Prostate gland (tissue), 2 donors: ENCODE results near the gene FAXDC2. TPM values are rescaled to one million over a fixed set of nuclear protein-coding genes. Genes with fewer than 3 reads are reported as not detected.

Experiments
- DNase-seq: peaks from one replicate; pipeline ENCODE4 v3.0.0-alpha.2; 2019; ENCODE audit warnings: low spot score
- H3K27ac ChIP-seq, 2 donors: fragments of 200-600 bp; sonication (generic); 2 replicates each; pipeline ENCODE4 v1.5.1; 2017 to 2019
- H3K27me3 ChIP-seq: fragments of 200-600 bp; sonication (generic); replicated peaks from 2 replicates; pipeline ENCODE4 v1.5.1; 2019; ENCODE audit not compliant: insufficient read depth
- H3K36me3 ChIP-seq, 2 donors: fragments of 200-600 bp; sonication (generic); 1 replicate in 1 of 2; 2 replicates in 1 of 2; pipeline versions ENCODE4 v1.5.1 to v1.8.1; 2017 to 2019
- H3K4me1 ChIP-seq: fragments of 200-600 bp; sonication (generic); replicated peaks from 2 replicates; pipeline ENCODE4 v1.5.1; 2019
- H3K4me3 ChIP-seq, 2 donors: fragments of 200-600 bp; sonication (generic); 2 replicates each; pipeline ENCODE4 v1.5.1; 2017 to 2019
- H3K9me3 ChIP-seq: fragments of 200-600 bp; sonication (generic); 2 replicates; pipeline ENCODE4 v1.5.1; 2017
- POLR2A ChIP-seq: fragments of 450-650 bp; IDR thresholded peaks from one replicate; pipeline ENCODE4 v1.6.1; 2016; ENCODE audit warnings: antibody characterized with exemption, mild to moderate bottlenecking
- POLR2AphosphoS5 ChIP-seq: sonication (generic); formaldehyde crosslinking; IDR thresholded peaks from one replicate; pipeline ENCODE4 v1.6.1; 2017; ENCODE audit warnings: antibody characterized with exemption
- WGBS: methylation state at CpG from one replicate; pipeline ENCODE4 v1.1.5; 2018; 5-methylcytosine and 5-hydroxymethylcytosine counted together
- intact Hi-C: fragments of 100-400 bp; cut with DNase I; formaldehyde crosslinking; loops from one replicate; pipeline ENCODE4 v1.14.2; 2022
- total RNA-seq, 2 donors: library from RNA; depleted of rRNA; stranded (reverse); fragments of >200 nt; gene quantifications; one replicate each; pipeline ENCODE4 v1.1.0, GENCODE V29; 2016
- TF ChIP-seq, protein P1 (sequence below), 4 experiments: fragments of 200-600 bp in 2 of 4; fragments of 450-650 bp in 2 of 4; sonication (generic) in 2 of 4; IDR thresholded peaks; 1 replicate in 3 of 4; 2 replicates in 1 of 4; pipeline ENCODE4 v1.5.1; 2016 to 2019; ENCODE audit warnings: antibody characterized with exemption in 4 of 4, mild to moderate bottlenecking in 2 of 4, moderate library complexity in 2 of 4

Gene FAXDC2
- total RNA-seq, 2 donors from 2014 or later, result 35.3 to 81.7 TPM

DNA sequence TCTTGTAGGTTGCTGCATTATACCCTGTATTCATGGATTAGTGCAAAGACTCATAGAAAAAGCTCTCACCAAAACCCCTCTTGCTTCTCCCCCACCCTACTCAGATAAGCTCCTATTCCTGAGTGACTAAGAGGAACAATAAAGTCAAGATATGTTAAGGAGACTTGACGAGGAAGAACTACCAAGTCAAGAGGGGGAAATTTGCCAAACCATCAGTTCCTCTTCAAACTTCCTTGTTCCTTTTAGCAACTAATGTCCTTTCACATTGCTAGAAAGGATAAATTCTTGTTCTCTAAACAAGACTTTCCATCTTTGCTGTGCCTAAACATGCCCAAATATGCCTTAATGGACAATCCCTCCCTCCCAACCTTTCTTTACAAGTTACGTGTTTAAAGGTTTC lies 35.0 kb upstream of the FAXDC2 start:
- H3K4me3 ChIP-seq, result no peak overlapping the region
- DNase-seq, result no peak
- H3K9me3 ChIP-seq, result no peaks in the 10 kb centered on the region
- peaks cover 0 to 4% of the 10 kb centered on the region in 2 donors for H3K36me3 ChIP-seq
- no peak overlapping the region for H3K27ac ChIP-seq
- no peaks in the 10 kb centered on the region for H3K4me1 ChIP-seq
- TF ChIP-seq, protein P1, sequence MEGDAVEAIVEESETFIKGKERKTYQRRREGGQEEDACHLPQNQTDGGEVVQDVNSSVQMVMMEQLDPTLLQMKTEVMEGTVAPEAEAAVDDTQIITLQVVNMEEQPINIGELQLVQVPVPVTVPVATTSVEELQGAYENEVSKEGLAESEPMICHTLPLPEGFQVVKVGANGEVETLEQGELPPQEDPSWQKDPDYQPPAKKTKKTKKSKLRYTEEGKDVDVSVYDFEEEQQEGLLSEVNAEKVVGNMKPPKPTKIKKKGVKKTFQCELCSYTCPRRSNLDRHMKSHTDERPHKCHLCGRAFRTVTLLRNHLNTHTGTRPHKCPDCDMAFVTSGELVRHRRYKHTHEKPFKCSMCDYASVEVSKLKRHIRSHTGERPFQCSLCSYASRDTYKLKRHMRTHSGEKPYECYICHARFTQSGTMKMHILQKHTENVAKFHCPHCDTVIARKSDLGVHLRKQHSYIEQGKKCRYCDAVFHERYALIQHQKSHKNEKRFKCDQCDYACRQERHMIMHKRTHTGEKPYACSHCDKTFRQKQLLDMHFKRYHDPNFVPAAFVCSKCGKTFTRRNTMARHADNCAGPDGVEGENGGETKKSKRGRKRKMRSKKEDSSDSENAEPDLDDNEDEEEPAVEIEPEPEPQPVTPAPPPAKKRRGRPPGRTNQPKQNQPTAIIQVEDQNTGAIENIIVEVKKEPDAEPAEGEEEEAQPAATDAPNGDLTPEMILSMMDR (IDR thresholded peaks at IDR 0.05), result no peak
- TF ChIP-seq POLR2AphosphoS5 (no peak), POLR2A (no peak)
- H3K27me3 ChIP-seq, result no peaks in the 10 kb centered on the region
- 69% methylated on average over 2 of the region's 2 CpGs for WGBS
- intact Hi-C loops, result no loop called here

DNA sequence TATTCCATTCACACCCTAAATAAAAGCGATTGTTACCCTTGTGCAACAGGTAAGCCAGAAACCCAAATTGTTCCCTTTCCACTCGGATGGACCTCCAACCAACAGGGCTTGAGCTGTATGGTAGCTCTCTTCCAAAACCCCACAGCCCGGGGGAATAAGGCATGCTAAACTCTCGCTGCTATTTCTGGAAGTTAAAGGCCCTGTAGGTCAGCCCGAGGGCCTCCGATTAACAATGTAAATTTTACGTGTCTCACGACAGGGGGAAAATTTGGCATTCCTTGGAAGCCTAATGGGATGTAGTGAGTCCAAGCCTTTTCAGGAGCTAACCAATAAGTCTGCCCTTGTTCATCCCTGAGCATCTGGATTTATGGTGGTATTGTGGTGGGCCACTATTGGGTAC lies 34.0 kb upstream of the FAXDC2 start:
- no peak for TF ChIP-seq POLR2A
- no peak for TF ChIP-seq POLR2AphosphoS5
- TF ChIP-seq, protein P1 (IDR thresholded peaks at IDR 0.05), result no peak
- WGBS, result 90% methylated on average over 8 of the region's 8 CpGs
- DNase-seq, result no peak
- Histone ChIP-seq H3K27ac (no peak overlapping the region), H3K4me3 (no peak overlapping the region), H3K9me3 (no peaks in the 10 kb centered on the region), H3K36me3 (peaks cover 0 to 4% of the 10 kb centered on the region in 2 donors), H3K27me3 (no peaks in the 10 kb centered on the region), H3K4me1 (no peaks in the 10 kb centered on the region)
- intact Hi-C loops, result no loop called here

DNA sequence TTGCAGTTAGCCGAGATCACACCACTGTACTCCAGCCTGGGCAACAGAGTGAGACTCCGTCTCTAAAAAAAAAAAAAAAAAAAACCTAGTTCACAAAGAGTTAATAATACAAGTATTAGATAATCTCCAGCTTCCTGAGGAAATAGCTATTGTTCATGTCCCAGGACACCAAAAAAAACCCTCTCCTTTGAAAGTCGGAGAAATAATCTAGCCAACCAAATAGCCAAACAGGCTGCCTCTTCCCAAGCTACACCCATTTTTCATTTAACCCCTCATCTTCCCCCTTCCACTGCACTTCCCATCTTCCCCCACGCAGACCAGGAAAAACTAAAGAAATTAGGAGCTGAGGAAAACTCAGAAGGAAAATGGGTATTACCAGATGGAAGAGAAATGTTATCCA lies 31.6 kb upstream of the FAXDC2 start:
- no peak for DNase-seq
- Histone ChIP-seq H3K27me3 (no peaks in the 10 kb centered on the region), H3K27ac (no peak overlapping the region), H3K36me3 (no peaks in the 10 kb centered on the region), H3K9me3 (no peaks in the 10 kb centered on the region), H3K4me1 (no peaks in the 10 kb centered on the region), H3K4me3 (no peak overlapping the region)
- 75% methylated on average over 4 of the region's 4 CpGs for WGBS
- intact Hi-C loops, result no loop called here
- TF ChIP-seq POLR2AphosphoS5 (no peak), POLR2A (no peak)
- TF ChIP-seq, protein P1 (IDR thresholded peaks at IDR 0.05), result no peak

DNA sequence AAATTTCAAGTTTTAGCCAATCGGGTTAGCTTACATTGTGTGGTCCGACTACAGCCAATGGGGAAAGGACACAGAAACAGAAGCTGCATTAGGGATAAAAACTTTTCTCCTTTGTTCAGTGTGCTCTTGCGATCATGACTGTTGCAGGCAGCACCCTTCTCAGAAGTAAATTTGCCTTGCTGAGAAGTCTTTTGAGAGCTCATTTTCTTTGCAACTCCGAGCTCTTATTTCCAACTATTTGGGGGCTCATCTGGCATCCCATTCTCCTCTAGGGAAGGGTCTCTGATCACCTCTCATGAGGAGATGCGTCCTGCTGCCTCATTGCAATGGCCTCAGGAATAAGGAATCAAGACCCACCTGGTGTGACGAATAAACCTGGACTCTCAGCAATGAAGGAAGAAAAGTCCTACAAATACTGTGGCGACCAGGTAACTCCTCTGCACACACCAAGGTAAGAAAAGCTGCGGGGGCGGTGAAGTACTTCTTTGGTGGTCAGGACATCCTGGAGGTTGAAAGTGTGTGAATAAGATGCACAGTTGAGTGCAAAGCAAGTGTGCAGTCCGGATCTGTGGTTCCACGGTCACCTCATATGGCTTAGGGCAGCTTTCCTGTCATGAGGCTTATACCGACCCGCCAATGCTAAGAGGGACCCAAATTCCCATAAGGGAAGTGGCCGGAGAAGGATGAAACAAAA lies 28.4 kb upstream of the FAXDC2 start:
- no peak for DNase-seq
- 97% methylated on average over 14 of the region's 14 CpGs for whole genome bisulfite sequencing
- H3K36me3 ChIP-seq, result no peaks in the 10 kb centered on the region

More for the DNA sequence above, 28.4 kb upstream of the FAXDC2 start:
- Histone ChIP-seq H3K27me3 (no peaks in the 10 kb centered on the region), H3K27ac (no peak overlapping the region), H3K4me1 (no peaks in the 10 kb centered on the region), H3K9me3 (no peaks in the 10 kb centered on the region), H3K4me3 (no peak overlapping the region)
- TF ChIP-seq POLR2AphosphoS5 (no peak), POLR2A (no peak)
- TF ChIP-seq, protein P1 (IDR thresholded peaks at IDR 0.05), result no peak
- intact Hi-C loops, result no loop called here
